Measurements from ENCODE around the gene RCN1.

- no peak for TF ChIP-seq EP300 (IDR thresholded peaks at IDR 0.05)
- TF ChIP-seq REST (IDR thresholded peaks at IDR 0.05) = no peak
- TF ChIP-seq CTCF (IDR thresholded peaks at IDR 0.05) = no peak
- no peak for TF ChIP-seq RAD21 (conservative IDR thresholded peaks at IDR 0.05 in 1 of 2, IDR thresholded peaks at IDR 0.05 in 1 of 2)
- TF ChIP-seq POLR2A (IDR thresholded peaks at IDR 0.05; ENCODE audit: low read length) = no peak
- TF ChIP-seq MAX (IDR thresholded peaks at IDR 0.05) = no peak
- no peak for TF ChIP-seq RCOR1 (IDR thresholded peaks at IDR 0.05; ENCODE audit: low read depth, low read length)
- TF ChIP-seq TP53 (CRISPR knock-in tag; IDR thresholded peaks at IDR 0.05) = no peak
- no peak for TF ChIP-seq MYC (IDR thresholded peaks at IDR 0.05; ENCODE audit: borderline replicate concordance, low read length)
- TF ChIP-seq ELK1 (IDR thresholded peaks at IDR 0.05; ENCODE audit: low read depth, low read length) = no peak
These were observed 18.3 kb downstream of the RCN1 start for GRCh38 chr11:32109138-32109537.

Data from A549 (cell line).